Inflammatory macrophage (primary cell): Measurements from ENCODE around the gene CD93.

Source experiments
- DNase-seq, 2 donors: peaks; one replicate each; pipeline ENCODE4 v3.0.0-alpha.2; 2020 to 2022

CD93 gene

GRCh38 chr20:23060629-23061028, 25.5 kb downstream of the CD93 start:
- DNase-seq, result no peak

- peak in 1 of 2 donors; percentile 20 for DNase-seq
Observed at GRCh38 chr20:23059846-23060245, 26.3 kb downstream of the CD93 start.

- no peak for DNase-seq
Observed at GRCh38 chr20:23059001-23059400, 27.1 kb downstream of the CD93 start.

GRCh38 chr20:23058240-23058639, 27.9 kb downstream of the CD93 start:
- no peak for DNase-seq

GRCh38 chr20:23052904-23053303, 33.2 kb downstream of the CD93 start:
- no peak for DNase-seq

GRCh38 chr20:23050847-23051627, 35.1 kb downstream of the CD93 start:
- DNase-seq, result peak; percentile 88 to 89

- peak; percentile 14 to 46 for DNase-seq
Observed at GRCh38 chr20:23050076-23050838, 35.9 kb downstream of the CD93 start.

GRCh38 chr20:23049201-23050075, 36.7 kb downstream of the CD93 start, which contains the start of gene THBD:
TSS of gene THBD (minus strand) at chr20:23049672. CDS start at chr20:23049504, 168 bp downstream.
- DNase-seq, result peak; percentile 54 to 83

- peak; percentile 71 to 78 for DNase-seq
Observed at GRCh38 chr20:23048283-23049200, 37.6 kb downstream of the CD93 start.

GRCh38 chr20:23047738-23048214, 38.3 kb downstream of the CD93 start:
- no peak for DNase-seq

- no peak for DNase-seq
Observed at GRCh38 chr20:23047001-23047737, 39.0 kb downstream of the CD93 start.

- DNase-seq, result no peak
Observed at GRCh38 chr20:23046431-23046830, 39.7 kb downstream of the CD93 start.

- DNase-seq, result no peak
Observed at GRCh38 chr20:23043376-23043775, 42.7 kb downstream of the CD93 start.

GRCh38 chr20:23042270-23042669, 43.9 kb downstream of the CD93 start:
- no peak for DNase-seq

GRCh38 chr20:23039885-23040508, 46.1 kb downstream of the CD93 start:
- DNase-seq, result no peak

GRCh38 chr20:23039136-23039875, 46.8 kb downstream of the CD93 start:
- no peak for DNase-seq

- DNase-seq, result no peak
Observed at GRCh38 chr20:23037017-23037481, 49.1 kb downstream of the CD93 start.

GRCh38 chr20:23036371-23036770, 49.8 kb downstream of the CD93 start:
- DNase-seq, result no peak

- no peak for DNase-seq
Observed at GRCh38 chr20:23035731-23036130, 50.4 kb downstream of the CD93 start.
